Measurements from ENCODE around the gene PTPRO.

Gene PTPRO

DNA sequence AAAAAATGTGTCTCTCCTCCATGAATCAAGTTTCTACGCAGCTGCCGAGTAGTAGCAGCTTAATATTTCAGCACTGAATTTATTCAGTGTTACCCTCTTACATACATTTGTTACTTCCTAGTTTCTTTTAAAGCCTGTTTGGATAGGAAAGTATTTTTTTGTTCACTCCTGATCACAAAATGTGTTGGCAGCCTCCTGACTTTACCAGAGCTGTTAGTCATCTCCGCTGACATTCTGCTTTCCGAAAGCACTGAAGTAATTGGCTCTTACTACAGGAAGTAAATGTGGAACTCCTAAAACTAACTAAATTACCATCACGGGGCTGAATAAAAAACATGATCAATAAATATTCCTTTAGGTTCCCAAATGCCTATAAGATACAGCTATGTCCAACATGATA, 241.4 kb downstream of the PTPRO start:
- DNase-seq: no peak

DNA sequence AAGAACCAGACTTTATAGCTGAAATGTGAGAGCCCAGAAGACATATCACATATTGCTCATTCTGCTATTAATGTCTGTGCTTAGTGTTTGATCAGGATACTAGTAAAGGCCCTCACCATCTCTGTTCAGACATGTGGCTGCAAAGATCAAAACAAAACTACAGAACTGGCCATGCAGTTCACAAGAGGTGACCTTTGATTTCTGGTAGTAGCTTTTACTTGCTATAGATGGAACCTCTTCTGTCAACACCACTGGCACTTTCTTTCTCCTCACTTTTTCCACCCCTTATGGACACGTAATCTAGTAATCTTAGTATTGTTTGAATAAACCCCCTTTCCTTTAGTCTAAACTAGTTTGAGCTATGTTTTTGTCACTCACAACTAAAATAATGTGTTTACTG, 252.0 kb downstream of the PTPRO start:
- DNase-seq: no peak

DNA sequence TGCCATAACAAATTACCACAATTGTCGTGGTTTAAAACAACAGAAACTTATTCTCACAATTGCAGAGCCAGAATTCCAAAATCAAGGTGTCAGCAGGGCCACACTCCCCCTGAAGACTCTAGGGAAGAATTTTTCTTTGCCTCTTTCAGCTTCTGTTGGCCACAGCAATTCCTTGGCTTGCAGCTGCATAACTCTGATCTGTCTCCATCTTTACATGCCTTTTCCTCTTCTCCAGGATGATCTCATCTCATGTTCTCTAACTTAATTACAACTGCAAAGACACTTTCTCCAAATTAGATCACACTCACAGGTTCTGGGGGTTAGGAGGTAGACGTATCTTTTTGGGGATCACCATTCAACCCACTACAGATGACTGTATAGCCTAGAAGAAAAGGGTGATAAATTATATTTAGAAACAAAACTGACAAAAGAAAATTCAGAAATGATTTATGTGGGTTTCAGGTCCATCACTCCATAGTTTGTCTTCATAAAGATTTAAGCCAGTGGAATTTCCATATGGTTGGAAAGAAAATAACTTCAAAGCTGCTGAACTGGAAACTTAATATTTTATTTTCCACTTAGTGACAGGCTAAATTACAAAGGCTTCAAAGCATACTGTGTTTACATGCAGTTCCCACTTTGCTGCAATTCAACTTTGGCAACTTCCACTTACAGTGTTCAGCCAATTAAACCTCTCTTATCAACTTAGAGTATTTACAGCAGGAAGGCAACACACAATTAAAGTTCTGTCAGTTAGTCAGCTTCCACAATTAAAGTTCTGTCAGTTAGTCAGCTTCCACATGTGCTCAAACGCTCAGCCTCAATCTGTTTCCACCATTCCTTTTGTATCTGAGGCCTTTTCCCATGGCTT, 253.6 kb downstream of the PTPRO start:
- DNase-seq: no peak

DNA sequence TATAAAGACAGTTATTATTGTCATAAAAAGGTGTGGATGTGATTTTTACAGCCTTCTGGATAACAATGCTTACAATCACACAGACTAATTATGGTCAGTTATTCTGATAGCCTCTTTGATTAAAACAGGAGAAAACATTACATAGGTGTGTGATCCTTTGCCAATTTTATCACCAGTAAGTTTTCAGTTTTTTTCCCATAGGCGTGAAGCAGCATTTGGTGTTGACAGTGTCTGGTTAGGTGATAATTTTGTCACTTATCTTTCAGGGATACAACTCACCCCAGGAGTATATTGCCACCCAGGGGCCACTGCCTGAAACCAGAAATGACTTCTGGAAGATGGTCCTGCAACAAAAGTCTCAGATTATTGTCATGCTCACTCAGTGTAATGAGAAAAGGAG, 258.1 kb downstream of the PTPRO start:
- no peak for DNase-seq

DNA sequence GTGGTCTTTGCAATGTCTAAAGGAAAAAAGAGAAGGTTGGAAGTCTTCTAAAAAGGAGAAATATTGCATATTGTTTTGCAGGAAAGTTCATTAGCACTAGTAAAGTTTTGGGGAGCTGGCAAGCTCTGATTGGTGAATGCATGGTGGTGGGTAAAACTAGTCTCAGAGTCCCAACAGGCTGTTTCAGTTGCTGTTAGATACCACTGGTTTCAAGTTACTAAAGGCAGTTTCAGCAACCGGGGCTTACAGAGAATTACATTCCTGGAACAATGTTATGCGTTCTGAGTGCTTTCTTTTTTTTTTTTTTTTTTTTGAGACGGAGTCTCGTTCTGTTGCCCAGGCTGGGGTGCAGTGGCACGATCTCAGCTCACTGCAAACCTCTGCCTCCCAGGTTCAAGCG, 258.7 kb downstream of the PTPRO start:
- no peak for DNase-seq

DNA sequence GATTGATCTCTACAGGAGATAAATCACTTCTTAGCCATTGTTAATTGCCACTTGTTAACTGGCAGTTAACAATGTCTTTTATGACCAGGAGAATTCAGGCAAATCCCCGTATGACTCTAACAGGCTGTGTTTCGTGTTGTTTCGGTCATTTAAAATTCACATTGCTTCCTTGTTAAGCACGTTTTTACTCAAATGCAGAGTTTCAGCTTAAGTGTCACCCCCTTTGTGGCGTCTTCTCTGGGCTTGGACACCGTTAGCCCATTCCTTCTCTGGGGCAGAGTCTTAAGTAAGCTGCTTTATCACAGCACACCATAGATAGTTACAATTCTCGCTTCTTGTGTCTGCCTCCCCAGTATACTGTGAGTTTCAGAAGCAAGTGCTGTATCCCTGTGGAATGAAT, 261.5 kb downstream of the PTPRO start:
- DNase-seq: no peak

DNA sequence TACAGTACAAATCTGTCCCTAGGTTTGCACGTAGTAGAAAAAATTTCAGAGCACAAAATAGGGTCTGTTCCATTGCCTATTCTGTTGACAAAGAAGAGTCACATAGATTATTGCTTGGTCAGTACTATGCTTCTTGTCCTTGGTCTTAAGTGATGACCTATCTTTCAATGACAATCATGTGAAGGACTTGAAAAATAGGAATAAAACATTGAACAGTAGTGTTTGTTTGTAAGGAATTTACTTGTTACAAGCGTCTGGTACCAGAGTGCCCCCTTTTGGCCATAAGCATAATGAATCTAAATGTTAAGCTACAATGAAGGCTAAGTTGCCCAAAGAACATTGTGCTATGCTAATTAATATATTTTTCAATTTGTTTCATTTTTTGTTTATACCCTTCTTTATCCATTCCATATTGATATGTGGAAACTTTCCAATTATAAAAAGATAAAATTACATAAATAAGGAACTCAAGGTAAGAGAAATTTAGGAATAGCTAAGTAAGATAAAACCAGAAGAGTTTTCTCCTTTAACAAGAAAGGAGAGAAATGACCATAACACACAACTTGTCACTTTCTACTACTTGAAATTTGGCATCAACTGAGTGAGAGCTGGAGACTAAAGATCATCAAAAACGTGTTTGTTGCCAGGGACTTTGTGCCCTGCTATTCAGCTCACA, 262.2 kb downstream of the PTPRO start:
- no peak for DNase-seq

DNA sequence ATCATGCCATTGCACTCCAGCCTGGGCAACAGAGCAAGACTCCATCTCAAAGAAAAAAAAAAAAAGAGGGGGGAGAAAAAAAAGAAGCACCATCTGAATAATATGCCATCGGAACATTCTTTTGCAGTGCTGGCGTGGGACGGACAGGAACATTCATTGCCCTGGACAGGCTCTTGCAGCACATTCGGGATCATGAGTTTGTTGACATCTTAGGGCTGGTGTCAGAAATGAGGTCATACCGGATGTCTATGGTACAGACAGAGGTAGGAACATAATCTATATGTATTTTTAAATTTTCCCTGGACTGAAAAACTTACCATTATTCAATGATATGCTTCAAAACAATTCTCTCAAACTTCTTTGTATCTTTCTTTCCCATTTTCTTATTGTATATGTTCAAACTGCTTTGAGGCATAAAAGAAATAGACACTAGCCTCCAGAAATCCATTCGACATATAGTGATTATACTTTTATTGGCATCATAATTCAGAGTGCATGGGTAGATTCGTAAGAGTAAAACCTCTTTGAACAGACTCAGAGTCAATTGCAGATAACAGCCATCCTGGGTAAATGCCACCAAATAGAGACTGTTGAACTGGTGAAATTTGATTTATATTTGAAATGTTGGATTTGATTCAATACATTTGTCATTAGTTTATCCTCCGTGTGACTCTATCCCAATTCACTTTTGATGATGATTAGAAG, 267.2 kb downstream of the PTPRO start:
- no peak for DNase-seq

DNA sequence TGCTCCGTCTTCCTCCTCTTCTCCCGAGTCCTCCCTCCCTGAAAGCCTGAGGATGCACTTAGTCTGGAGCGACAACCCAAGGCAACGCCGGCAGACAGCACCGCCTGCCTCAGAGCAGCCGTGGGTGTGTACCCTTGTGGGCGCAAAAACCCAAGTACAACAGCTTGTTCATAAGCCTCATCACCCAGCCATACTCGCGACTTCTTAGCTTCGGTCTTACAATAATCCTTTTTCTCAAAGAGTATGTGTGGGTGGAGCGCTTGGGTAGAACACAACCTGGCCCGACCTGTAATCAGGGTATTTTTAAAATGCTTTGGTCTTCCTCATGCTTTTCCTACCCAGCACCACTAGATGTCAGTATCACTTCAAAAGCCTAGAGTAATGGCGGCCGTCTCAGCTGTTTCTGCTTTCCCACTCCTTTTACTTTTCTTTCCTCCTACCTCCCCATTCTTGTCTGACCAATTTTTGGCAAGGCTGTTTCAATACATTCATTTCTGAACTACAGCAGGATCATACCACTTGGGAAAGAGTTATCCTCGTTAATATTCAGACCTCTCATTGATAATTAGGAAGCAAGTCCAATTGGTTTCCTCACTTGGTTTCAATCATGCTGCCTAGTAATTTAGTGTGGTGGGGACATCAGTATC, 268.0 kb downstream of the PTPRO start:
- DNase-seq: peak; percentile 59

DNA sequence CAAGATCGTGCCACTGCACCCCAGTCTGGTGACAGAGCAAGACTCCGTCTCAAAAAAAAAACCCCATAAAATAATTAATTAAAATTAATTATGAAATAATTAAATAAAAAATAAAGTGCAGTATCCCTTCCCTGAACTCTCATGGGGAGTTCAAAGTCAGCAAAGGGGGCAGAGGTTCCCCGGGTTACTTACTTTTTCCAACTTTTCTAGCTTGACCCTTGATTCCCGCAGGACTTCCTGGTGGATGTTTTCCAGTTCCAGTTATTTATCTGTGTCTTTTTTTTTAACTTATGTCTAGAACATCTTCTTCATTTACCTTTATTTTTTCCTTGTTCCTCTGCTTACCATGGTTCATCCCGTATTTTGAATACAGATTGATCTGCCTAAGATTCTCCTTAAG, 269.5 kb downstream of the PTPRO start:
- DNase-seq: no peak

DNA sequence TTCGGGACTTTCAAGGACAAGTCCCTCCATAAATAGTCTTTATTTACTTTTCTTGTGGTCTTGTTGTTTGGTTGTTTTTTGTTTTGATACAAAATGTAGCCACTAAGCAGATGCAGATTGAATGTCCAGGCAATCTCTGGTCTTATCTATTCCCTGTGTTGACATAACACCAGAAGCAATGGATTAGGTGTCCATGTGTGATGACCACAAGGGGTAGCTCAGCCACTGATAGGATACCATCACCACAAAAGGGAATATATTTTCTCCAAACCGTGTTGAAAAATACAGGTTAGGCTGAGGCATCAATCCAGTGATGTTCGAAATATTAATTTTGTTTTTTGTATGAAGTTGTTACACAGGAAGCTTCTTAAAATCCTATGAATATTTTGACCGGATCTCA, 270.6 kb downstream of the PTPRO start:
- DNase-seq: no peak

DNA sequence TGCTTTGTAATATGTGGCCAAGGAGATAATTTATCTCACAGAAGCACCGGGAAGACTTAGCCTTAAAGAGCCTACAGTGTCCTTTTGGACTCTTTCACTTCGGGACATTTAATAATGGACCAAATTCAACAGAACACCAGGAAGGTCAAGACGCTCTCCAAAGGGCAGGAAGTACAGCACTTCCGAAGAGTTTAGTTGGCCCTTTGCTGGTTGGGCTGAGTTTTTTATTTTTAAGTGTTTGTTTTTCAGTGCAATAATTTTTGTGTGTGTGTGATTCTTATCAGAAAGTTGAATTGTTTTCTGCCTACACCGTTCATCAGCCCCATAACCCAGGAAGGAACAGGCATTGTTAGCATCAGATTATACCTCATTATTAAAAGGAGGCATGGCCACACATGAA, 273.9 kb downstream of the PTPRO start:
- DNase-seq: no peak

DNA sequence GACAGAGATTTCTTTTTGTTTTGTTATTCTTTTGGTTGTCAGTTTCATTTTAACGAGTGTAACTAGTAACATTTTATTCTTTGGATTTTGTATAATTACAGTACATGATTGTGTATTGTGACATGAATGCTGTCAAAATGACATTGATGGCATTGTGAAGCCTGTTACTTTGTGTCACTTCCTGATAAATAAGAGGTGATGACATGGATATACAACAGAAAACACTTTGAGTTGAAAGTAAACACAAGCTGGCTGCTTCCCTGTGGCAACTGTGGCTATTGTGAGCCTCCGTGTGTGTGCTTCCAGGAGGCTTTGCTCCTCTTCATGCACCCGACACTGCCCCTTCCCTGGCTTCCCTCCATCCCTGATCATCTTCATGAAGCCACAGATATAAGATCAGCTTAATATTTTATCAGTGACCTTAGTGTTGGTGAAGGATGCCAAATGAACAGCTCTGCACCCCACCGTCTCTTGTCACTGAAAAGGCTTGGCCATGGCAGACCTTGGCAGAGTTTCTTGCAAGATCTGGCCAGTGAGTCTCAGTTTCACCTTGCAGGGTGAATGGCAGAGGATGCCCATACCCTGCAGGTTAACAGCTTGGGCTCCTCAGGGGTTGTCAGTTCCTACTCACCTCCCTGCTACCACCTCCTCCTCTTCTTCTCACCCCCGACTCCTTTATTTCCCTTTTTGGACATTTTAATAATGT, 275.0 kb downstream of the PTPRO start:
- DNase-seq: no peak

DNA sequence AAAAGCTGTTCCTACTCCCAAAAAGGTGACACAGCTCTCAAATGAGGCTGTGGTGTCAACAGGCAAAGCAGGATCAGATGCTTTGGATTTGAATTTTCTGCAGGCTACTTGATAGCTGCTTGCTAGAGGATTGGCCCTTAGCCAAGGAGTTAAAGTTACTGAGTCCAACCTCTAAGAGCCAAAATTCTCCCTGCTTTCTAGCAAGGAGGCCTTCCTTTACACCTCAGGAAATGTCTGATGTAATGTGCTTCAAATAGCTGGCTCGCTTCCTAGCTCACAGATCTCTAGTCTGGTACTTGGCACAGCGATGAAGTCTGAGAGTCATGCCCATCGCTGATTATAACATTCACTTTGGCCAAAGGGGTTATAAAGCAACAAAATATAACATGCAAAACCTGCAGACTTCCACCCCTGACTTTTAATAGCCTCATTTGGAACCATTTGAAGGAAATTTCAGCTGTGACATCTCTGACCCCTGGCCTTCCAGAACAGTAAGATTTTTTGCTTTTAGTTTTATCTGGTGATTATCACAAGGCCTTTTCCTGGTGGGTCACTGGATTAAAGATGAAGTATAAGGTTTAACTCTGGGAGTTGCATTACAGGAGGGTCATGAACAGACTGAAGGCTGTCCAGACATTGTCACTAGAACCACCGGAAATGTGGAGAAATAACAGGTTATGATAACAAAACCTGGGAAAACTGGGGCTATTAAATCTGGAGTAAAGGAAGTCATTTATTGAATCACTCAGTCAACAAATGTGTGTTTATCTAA, 277.1 kb downstream of the PTPRO start:
- no peak for DNase-seq

DNA sequence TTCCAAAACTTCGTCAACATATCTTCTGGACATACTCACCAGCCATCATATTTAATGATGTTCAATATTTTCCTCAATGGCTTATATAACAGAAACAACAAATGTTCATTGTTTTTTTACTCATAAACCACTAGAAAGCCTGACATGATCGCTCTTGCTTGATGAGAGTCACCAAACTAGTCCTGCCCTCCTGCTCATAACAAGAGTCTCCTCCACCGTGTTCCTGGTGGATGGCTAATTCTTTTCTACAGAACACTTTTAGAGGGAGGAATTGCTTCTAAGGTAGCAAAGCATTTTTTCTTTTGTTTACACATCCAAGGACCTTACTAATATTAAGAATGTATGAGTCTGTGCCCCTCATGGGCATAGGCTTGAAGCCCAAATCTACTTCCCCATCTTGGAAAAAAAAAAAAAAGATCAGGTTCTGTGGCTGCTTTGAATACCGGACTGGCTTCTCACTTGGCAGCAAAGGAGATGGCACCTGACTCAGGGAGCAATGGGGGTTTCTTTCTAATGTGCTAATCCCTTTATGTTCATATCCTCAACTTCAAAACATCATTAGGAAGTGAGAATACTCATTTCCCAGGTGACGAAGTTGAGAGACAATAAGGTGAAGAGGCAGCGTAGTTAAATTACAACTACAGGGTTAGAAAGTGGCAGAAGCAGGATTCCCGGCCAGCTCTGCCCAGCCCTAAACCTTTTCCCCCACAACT, 278.1 kb downstream of the PTPRO start:
- DNase-seq: no peak

DNA sequence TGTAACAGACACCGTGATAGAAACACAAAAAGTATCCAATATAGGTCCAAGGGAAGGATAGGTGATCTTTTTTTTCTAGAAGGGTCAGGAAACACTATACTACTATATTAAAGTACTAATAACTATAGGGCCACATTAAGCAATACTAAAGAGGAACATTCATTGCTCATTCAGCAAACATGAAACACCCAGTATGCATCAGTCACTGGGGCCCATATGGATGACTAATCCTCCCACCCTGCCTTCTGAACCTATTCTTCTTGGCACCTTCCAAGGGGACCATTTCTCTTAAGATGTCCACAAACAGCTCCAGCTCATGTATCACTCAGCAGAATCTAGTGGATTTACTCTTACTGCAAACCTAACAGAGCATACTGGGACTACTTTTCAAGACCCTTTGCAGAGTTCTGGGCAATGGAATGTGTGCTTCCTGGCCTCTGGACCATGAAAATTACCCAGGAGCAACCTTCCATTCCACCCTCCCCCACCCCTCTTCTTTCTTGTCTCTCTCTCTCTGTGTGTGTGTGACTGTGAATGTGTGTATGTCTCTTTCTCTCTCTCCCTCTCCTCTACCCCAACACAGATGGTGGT, 279.0 kb downstream of the PTPRO start:
- no peak for DNase-seq

DNA sequence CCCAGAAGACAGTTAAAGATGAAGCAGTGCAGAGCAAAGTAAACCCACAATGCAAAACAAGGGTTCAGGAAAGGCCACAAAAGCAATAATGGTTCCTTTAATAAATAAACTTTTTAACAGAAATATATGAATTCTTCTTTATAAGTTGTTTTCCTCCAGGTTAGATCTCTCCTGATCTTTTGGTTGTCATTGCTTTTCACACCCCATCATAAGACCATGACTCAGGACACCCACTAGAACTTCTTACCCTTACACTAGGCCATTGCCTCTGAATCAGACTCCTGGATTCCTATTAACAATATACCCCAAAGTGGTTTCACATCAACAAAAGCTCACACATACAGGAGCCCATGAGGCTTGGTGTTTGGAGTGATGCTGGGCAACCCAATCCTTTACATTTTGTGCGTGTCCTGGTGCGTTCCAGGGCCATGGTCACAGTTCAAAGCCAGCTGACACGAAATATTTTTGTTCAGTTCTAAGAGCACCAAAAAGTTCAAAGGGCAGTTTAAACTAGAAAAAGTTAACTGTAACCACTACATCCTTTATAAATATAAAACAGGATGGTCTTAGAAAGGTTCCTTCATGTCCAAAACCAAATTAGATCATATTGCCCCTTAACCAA, 279.9 kb downstream of the PTPRO start:
- DNase-seq: no peak

DNA sequence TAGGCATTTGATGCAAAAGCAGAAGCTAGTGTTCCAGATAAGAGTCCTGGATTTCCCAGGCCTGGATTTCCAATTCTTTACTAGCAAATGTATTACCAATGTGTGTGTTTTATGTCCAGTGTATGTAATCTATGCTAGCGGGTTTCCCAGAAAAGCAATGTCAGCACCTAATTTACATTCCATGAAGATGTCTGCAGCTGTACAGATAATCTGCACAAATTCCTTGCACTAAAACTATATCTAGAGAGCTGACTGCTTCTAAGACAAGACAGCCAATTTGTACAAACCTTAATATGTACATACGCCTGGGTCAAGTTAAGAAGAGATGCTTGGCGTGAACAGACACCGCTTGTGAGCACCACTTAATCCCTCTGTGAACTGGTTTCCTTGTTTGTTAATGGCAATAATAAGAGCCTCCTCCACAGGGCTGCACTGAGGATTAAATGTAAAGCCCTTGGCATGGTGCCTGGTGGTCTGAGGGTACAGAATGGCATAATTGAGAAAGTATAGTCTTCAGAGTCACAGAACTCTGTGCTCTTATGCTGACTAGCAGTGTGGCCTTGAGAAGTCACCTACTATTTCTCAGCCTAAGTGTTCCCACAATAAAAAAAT, 281.3 kb downstream of the PTPRO start:
- DNase-seq: no peak

DNA sequence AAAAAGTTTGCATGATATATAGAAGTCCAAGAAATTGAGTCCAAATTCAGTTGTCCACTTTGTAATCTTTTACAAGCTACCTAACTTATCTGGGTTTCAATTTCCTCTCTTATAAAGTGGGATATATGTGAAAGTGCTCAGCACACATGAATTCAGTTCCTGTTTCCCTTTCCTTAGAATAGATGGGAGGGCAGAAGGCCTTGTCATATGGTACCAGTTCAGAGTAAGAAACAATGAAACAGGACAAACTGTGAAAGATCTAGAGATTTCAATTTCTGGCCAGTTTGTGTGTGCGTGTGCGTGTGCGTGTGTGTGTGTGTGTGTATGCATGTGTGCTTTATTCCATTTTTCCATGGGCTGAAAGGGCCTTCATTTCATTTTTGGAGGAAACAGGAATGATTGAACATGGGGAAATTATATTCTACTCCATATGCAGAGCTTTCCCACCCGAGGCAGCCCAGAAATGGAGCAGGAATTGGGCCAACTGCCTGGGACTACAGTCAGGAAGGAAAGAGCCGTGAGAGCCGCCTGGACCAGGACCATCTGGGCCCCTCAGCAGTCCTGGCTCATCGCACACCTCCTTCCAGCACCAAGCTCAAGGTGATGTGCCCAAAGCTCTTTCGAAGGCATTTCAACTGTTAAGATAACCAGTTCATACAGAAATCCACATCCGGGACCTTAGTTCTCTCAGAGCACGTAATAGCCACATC, 283.7 kb downstream of the PTPRO start:
- DNase-seq: no peak
